Measurements from ENCODE around the gene HIRA.

Gene HIRA

GRCh38 chr22:19406846-19407245 is 24.7 kb downstream of the HIRA start:
- H4K20me1 ChIP-seq (ENCODE audit: insufficient read depth, low read length) = peaks cover 14% of the 10 kb centered on the region
- no peaks in the 10 kb centered on the region for H3K9me2 ChIP-seq (replicated peaks; ENCODE audit: insufficient read depth, low read length)
- H3K36me3 ChIP-seq (replicated peaks; ENCODE audit: insufficient read depth, low read length) = peaks cover 19% of the 10 kb centered on the region
- H2AFZ ChIP-seq (ENCODE audit: low read length) = no peak overlapping the region
- no peak overlapping the region for H3K4me3 ChIP-seq (ENCODE audit: low read length)
- TF ChIP-seq CTCF (IDR thresholded peaks at IDR 0.05; ENCODE audit: low read length) (no peak), EZH2 (optimal IDR thresholded peaks at IDR 0.05; ENCODE audit: low read depth, low read length) (no peak), EZH2phosphoT487 (IDR thresholded peaks at IDR 0.05; ENCODE audit: low read length) (no peak)
- H3K4me2 ChIP-seq (ENCODE audit: low read depth, low read length) = no peak overlapping the region
- H3K4me1 ChIP-seq (ENCODE audit: low read length) = no peaks in the 10 kb centered on the region
- peaks cover 72% of the 10 kb centered on the region for H3K79me2 ChIP-seq (ENCODE audit: low read length)
- no peaks in the 10 kb centered on the region for H3F3A ChIP-seq (ENCODE audit: insufficient read depth, low read length)
- no peak overlapping the region for H3K27ac ChIP-seq (ENCODE audit: low read length)
- no peak for DNase-seq
- no peak overlapping the region for H3K9ac ChIP-seq (ENCODE audit: low read length)
- no peaks in the 10 kb centered on the region for H3K27me3 ChIP-seq (replicated peaks; ENCODE audit: insufficient read depth, low read length)
- no peaks in the 10 kb centered on the region for H3K9me3 ChIP-seq (replicated peaks; ENCODE audit: insufficient read depth, low read length)

- Histone ChIP-seq H3K9me2 (replicated peaks; ENCODE audit: insufficient read depth, low read length) (no peaks in the 10 kb centered on the region), H3K27me3 (replicated peaks; ENCODE audit: insufficient read depth, low read length) (no peaks in the 10 kb centered on the region), H4K20me1 (ENCODE audit: insufficient read depth, low read length) (peaks cover 9% of the 10 kb centered on the region), H3K79me2 (ENCODE audit: low read length) (peaks cover 68% of the 10 kb centered on the region), H3K9me3 (replicated peaks; ENCODE audit: insufficient read depth, low read length) (no peaks in the 10 kb centered on the region), H3K36me3 (replicated peaks; ENCODE audit: insufficient read depth, low read length) (peaks cover 20% of the 10 kb centered on the region), H3K9ac (ENCODE audit: low read length) (no peak overlapping the region), H2AFZ (ENCODE audit: low read length) (no peak overlapping the region), H3K4me2 (ENCODE audit: low read depth, low read length) (no peak overlapping the region), H3K4me1 (ENCODE audit: low read length) (no peaks in the 10 kb centered on the region), H3K4me3 (ENCODE audit: low read length) (no peak overlapping the region), H3F3A (ENCODE audit: insufficient read depth, low read length) (no peaks in the 10 kb centered on the region), H3K27ac (ENCODE audit: low read length) (no peak overlapping the region)
- no peak for DNase-seq
- no peak for TF ChIP-seq EZH2 (optimal IDR thresholded peaks at IDR 0.05; ENCODE audit: low read depth, low read length)
- TF ChIP-seq EZH2phosphoT487 (IDR thresholded peaks at IDR 0.05; ENCODE audit: low read length) = no peak
- TF ChIP-seq CTCF (IDR thresholded peaks at IDR 0.05; ENCODE audit: low read length) = no peak
Observed at GRCh38 chr22:19406281-19406811, 25.2 kb downstream of the HIRA start.

- Histone ChIP-seq H3K27ac (ENCODE audit: low read length) (no peak overlapping the region), H3K4me1 (ENCODE audit: low read length) (no peaks in the 10 kb centered on the region), H3K9ac (ENCODE audit: low read length) (no peak overlapping the region), H4K20me1 (ENCODE audit: insufficient read depth, low read length) (peaks cover 2% of the 10 kb centered on the region; the same call in 1 of the 2 replicates), H3F3A (ENCODE audit: insufficient read depth, low read length) (no peaks in the 10 kb centered on the region), H3K79me2 (ENCODE audit: low read length) (peaks cover 62% of the 10 kb centered on the region), H3K27me3 (replicated peaks; ENCODE audit: insufficient read depth, low read length) (no peaks in the 10 kb centered on the region), H3K4me2 (ENCODE audit: low read depth, low read length) (no peak overlapping the region), H3K9me3 (replicated peaks; ENCODE audit: insufficient read depth, low read length) (no peaks in the 10 kb centered on the region), H2AFZ (ENCODE audit: low read length) (no peak overlapping the region), H3K4me3 (ENCODE audit: low read length) (no peak overlapping the region), H3K36me3 (replicated peaks; ENCODE audit: insufficient read depth, low read length) (peaks cover 16% of the 10 kb centered on the region), H3K9me2 (replicated peaks; ENCODE audit: insufficient read depth, low read length) (no peaks in the 10 kb centered on the region)
- DNase-seq = no peak
- TF ChIP-seq EZH2 (optimal IDR thresholded peaks at IDR 0.05; ENCODE audit: low read depth, low read length) = no peak
- no peak for TF ChIP-seq EZH2phosphoT487 (IDR thresholded peaks at IDR 0.05; ENCODE audit: low read length)
- TF ChIP-seq CTCF (IDR thresholded peaks at IDR 0.05; ENCODE audit: low read length) = no peak
Observed at GRCh38 chr22:19405652-19406051, 25.9 kb downstream of the HIRA start.
